PC-9 (cell line): ENCODE data around the gene PDLIM7. TPM values are rescaled to one million over a fixed set of nuclear protein-coding genes. Genes with fewer than 3 reads are reported as not detected.

Source experiments
- BruUV-seq: library from RNA; stranded (reverse); fragments of 400-500 nt; replicated peaks from 2 replicates; lab custom pipeline; 2021; lab: Mats Ljungman, UMichigan
- CTCF ChIA-PET: fragments of 300-600 bp; sonication (Branson Sonifier 250); formaldehyde crosslinking; loops from one replicate; lab custom pipeline; 2022; ENCODE audit warnings: antibody characterized with exemption; lab: Charles Lee
- POLR2A ChIA-PET: fragments of 300-600 bp; sonication (Branson Sonifier 250); formaldehyde crosslinking; loops from one replicate; lab custom pipeline; 2022; ENCODE audit warnings: antibody characterized with exemption; ENCODE audit not compliant: unreplicated experiment; lab: Charles Lee
- DNase-seq, 2 experiments: peaks; one replicate each; pipeline versions ENCODE4 v3.0.0 to v3.0.0-alpha.2; 2015 to 2022; ENCODE audit warnings: mixed read lengths in 1 of 2
- H2AFZ ChIP-seq: fragments of 200-600 bp; sonication (generic); 2 replicates; pipeline ENCODE4 v1.8.1; 2017; ENCODE audit warnings: antibody characterized with exemption
- H3F3A ChIP-seq: fragments of 200-600 bp; sonication (generic); 2 replicates; pipeline ENCODE4 v1.8.1; 2017; ENCODE audit warnings: antibody characterized with exemption, mild to moderate bottlenecking, low read depth; ENCODE audit not compliant: insufficient read depth
- H3K27ac ChIP-seq: fragments of 200-600 bp; sonication (generic); 2 replicates; pipeline ENCODE4 v1.6.1; 2016; ENCODE audit warnings: mixed run types
- H3K27me3 ChIP-seq: fragments of 200-600 bp; sonication (generic); 2 replicates; pipeline ENCODE4 v1.6.1; 2016; ENCODE audit warnings: low read depth, mixed run types; ENCODE audit not compliant: insufficient read depth
- H3K36me3 ChIP-seq: fragments of 200-600 bp; sonication (generic); 2 replicates; pipeline ENCODE4 v1.6.1; 2016; ENCODE audit warnings: low read depth, mixed run types
- H3K4me1 ChIP-seq: fragments of 200-600 bp; sonication (generic); replicated peaks from 2 replicates; pipeline ENCODE4 v1.6.1; 2016; ENCODE audit warnings: mixed run types; ENCODE audit not compliant: insufficient read depth
- H3K4me2 ChIP-seq: fragments of 200-600 bp; sonication (generic); 2 replicates; pipeline ENCODE4 v1.6.1; 2017; ENCODE audit warnings: mixed run types
- H3K4me3 ChIP-seq: fragments of 200-600 bp; sonication (generic); 2 replicates; pipeline ENCODE4 v1.6.1; 2016; ENCODE audit warnings: mixed run types
- H3K79me2 ChIP-seq: fragments of 200-600 bp; sonication (generic); 2 replicates; pipeline ENCODE4 v1.6.1; 2017; ENCODE audit warnings: low read depth, mixed run types
- H3K9me2 ChIP-seq: fragments of 200-600 bp; sonication (generic); 2 replicates; pipeline ENCODE4 v1.8.1; 2017; ENCODE audit warnings: mild to moderate bottlenecking; ENCODE audit not compliant: insufficient read depth
- H3K9me3 ChIP-seq: fragments of 200-600 bp; sonication (generic); 2 replicates; pipeline ENCODE4 v1.8.1; 2016; ENCODE audit warnings: low read depth; ENCODE audit not compliant: insufficient read depth
- H4K20me1 ChIP-seq: fragments of 200-600 bp; sonication (generic); 2 replicates; pipeline ENCODE4 v1.8.1; 2017; ENCODE audit not compliant: insufficient read depth
- CTCF ChIP-seq: fragments of 200-600 bp; sonication (generic); conservative IDR thresholded peaks from 2 replicates; pipeline ENCODE4 v1.6.1; 2017; ENCODE audit warnings: mixed run types, antibody characterized with exemption, mild to moderate bottlenecking, moderate library complexity
- EZH2 ChIP-seq: fragments of 200-600 bp; sonication (generic); IDR thresholded peaks from 2 replicates; pipeline ENCODE4 v1.8.0; 2017; ENCODE audit warnings: antibody characterized with exemption, low read depth
- intact Hi-C: fragments of 100-400 bp; cut with micrococcal nuclease; formaldehyde crosslinking; loops from one replicate; pipeline ENCODE4 v1.10.0; 2022; ENCODE audit not compliant: unreplicated experiment
- total RNA-seq: library from RNA; stranded (reverse); gene quantifications from 2 replicates; pipeline ENCODE4 v1.2.3, GENCODE V29; 2021

PDLIM7 gene
- total RNA-seq, 1 experiment from 2014 or later: 167 TPM

- no peaks in the 10 kb centered on the region for H4K20me1 ChIP-seq
- ChIA-PET CTCF (no interaction called here), POLR2A (no interaction called here)
- H3K79me2 ChIP-seq: no peaks in the 10 kb centered on the region
- H3K9me3 ChIP-seq: no peaks in the 10 kb centered on the region
- H3K27me3 ChIP-seq: no peaks in the 10 kb centered on the region
- TF ChIP-seq EZH2 (no peak), CTCF (no peak)
- H3K4me1 ChIP-seq: no peaks in the 10 kb centered on the region
- no peak overlapping the region for H3K4me3 ChIP-seq
- no peaks in the 10 kb centered on the region for H3K36me3 ChIP-seq
- no peak for DNase-seq
- intact Hi-C loops: no loop called here
- BruUV-seq: no TSS peak
- H3K9me2 ChIP-seq: no peaks in the 10 kb centered on the region
- H3K4me2 ChIP-seq: no peak overlapping the region
- no peak overlapping the region for H3K27ac ChIP-seq
- no peak overlapping the region for H2AFZ ChIP-seq
- H3F3A ChIP-seq: peaks cover 12% of the 10 kb centered on the region; the same call in 1 of the 2 replicates
Observed at GRCh38 chr5:177505075-177505474, 7.7 kb upstream of the PDLIM7 start.

GRCh38 chr5:177504086-177505056 lies 7.0 kb upstream of the PDLIM7 start:
- Histone ChIP-seq H3K79me2 (no peaks in the 10 kb centered on the region), H2AFZ (no peak overlapping the region), H3K36me3 (no peaks in the 10 kb centered on the region), H3K4me3 (no peak overlapping the region), H3K4me2 (no peak overlapping the region), H3K9me3 (no peaks in the 10 kb centered on the region), H4K20me1 (no peaks in the 10 kb centered on the region), H3K4me1 (no peaks in the 10 kb centered on the region), H3F3A (peaks cover 12% of the 10 kb centered on the region; the same call in 1 of the 2 replicates), H3K27ac (no peak overlapping the region), H3K9me2 (no peaks in the 10 kb centered on the region), H3K27me3 (no peaks in the 10 kb centered on the region)
- no peak for TF ChIP-seq EZH2
- TF ChIP-seq CTCF: no peak
- POLR2A ChIA-PET: no interaction called here
- DNase-seq: no peak
- intact Hi-C loops: no loop called here
- no TSS peak for BruUV-seq
- CTCF ChIA-PET: no interaction called here

- BruUV-seq: no TSS peak
- no peak for DNase-seq
- no peaks in the 10 kb centered on the region for H3K9me3 ChIP-seq
- no peak overlapping the region for H3K27ac ChIP-seq
- no peak for TF ChIP-seq CTCF
- TF ChIP-seq EZH2: no peak
- H3K36me3 ChIP-seq: no peaks in the 10 kb centered on the region
- H3K4me3 ChIP-seq: no peak overlapping the region
- POLR2A ChIA-PET: no interaction called here
- no peaks in the 10 kb centered on the region for H4K20me1 ChIP-seq
- no peak overlapping the region for H2AFZ ChIP-seq
- intact Hi-C loops: no loop called here
- H3K79me2 ChIP-seq: no peaks in the 10 kb centered on the region
- no peak overlapping the region for H3K4me2 ChIP-seq
- no peaks in the 10 kb centered on the region for H3K9me2 ChIP-seq
- no peaks in the 10 kb centered on the region for H3K4me1 ChIP-seq
- no peaks in the 10 kb centered on the region for H3K27me3 ChIP-seq
- CTCF ChIA-PET: no interaction called here
- peaks cover 12% of the 10 kb centered on the region; the same call in 1 of the 2 replicates for H3F3A ChIP-seq
Observed at GRCh38 chr5:177503351-177504085, 6.1 kb upstream of the PDLIM7 start.
